A549 treated with DMSO at 1 μM for 4 hours (cell line): ENCODE data around the gene GLUD2. TPM values are rescaled to one million over a fixed set of nuclear protein-coding genes. Genes with fewer than 3 reads are reported as not detected.

Experiments
- total RNA-seq: library from RNA; stranded (reverse); fragments of 200-300 nt; extraction: Qiagen RNA extraction; gene quantifications from 5 replicates; pipeline ENCODE4 v1.2.3, GENCODE V29; 2022; ENCODE audit warnings: low read depth

Gene GLUD2
- total RNA-seq: 2.2 to 3.1 TPM (median 2.4 TPM) in 5 replicates

GRCh38 chrX:121047441-121048419 is at the start of gene GLUD2:
TSS of gene GLUD2 (plus strand) at chrX:121047610. CDS start at chrX:121047685, 75 bp downstream.

Other genes with a start within 250 kb of the GLUD2 start
- gene CT47B1, start 171.7 kb upstream of the GLUD2 start, total RNA-seq: not detected in 5 replicates
- gene CT47A11, start 110.5 kb upstream of the GLUD2 start, total RNA-seq: not detected in 5 replicates
- gene CT47A10, start 105.6 kb upstream of the GLUD2 start, total RNA-seq: not detected in 5 replicates
- not detected in 5 replicates for gene CT47A9, start 100.7 kb upstream of the GLUD2 start, total RNA-seq
- gene CT47A8, start 95.9 kb upstream of the GLUD2 start, total RNA-seq: not detected in 5 replicates
- gene CT47A7, start 91.0 kb upstream of the GLUD2 start, total RNA-seq: not detected in 5 replicates
- not detected in 5 replicates for gene CT47A6, start 86.1 kb upstream of the GLUD2 start, total RNA-seq
- not detected in 5 replicates for gene CT47A5, start 81.3 kb upstream of the GLUD2 start, total RNA-seq
- not detected in 5 replicates for gene CT47A4, start 76.4 kb upstream of the GLUD2 start, total RNA-seq
- not detected in 5 replicates for gene CT47A3, start 71.5 kb upstream of the GLUD2 start, total RNA-seq
- gene CT47A2, start 66.7 kb upstream of the GLUD2 start, total RNA-seq: not detected in 5 replicates
- gene CT47A1, start 61.9 kb upstream of the GLUD2 start, total RNA-seq: not detected in 5 replicates